A549 treated with DMSO at 1 μM for 4 hours (cell line): ENCODE data around the gene SZRD1. TPM values are rescaled to one million over a fixed set of nuclear protein-coding genes. Genes with fewer than 3 reads are reported as not detected.

Experiments
- total RNA-seq: library from RNA; stranded (reverse); fragments of 200-300 nt; extraction: Qiagen RNA extraction; gene quantifications from 5 replicates; pipeline ENCODE4 v1.2.3, GENCODE V29; 2022; ENCODE audit warnings: low read depth

SZRD1 gene, protein sequence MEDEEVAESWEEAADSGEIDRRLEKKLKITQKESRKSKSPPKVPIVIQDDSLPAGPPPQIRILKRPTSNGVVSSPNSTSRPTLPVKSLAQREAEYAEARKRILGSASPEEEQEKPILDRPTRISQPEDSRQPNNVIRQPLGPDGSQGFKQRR
- 85.5 to 98.3 TPM (median 94.2 TPM) in 5 replicates for total RNA-seq

GRCh38 chr1:16366722-16367257 is at the start of gene SZRD1:
Gene SZRD1, plus strand, starts transcription at chr1:16367242. Its CDS starts 16 bp downstream, at chr1:16367258.

GRCh38 chr1:16351994-16352841 is 14.8 kb upstream of the SZRD1 start, which contains the start of gene FBXO42:
Gene FBXO42, minus strand, starts transcription at chr1:16352480. Its CDS starts 37,062 bp downstream, at chr1:16315418.

GRCh38 chr1:16436946-16437474 is 70.0 kb downstream of the SZRD1 start, which contains the start of gene SPATA21:
Gene SPATA21, minus strand, starts transcription at chr1:16437424. Its CDS starts 6,053 bp downstream, at chr1:16431371.

DNA sequence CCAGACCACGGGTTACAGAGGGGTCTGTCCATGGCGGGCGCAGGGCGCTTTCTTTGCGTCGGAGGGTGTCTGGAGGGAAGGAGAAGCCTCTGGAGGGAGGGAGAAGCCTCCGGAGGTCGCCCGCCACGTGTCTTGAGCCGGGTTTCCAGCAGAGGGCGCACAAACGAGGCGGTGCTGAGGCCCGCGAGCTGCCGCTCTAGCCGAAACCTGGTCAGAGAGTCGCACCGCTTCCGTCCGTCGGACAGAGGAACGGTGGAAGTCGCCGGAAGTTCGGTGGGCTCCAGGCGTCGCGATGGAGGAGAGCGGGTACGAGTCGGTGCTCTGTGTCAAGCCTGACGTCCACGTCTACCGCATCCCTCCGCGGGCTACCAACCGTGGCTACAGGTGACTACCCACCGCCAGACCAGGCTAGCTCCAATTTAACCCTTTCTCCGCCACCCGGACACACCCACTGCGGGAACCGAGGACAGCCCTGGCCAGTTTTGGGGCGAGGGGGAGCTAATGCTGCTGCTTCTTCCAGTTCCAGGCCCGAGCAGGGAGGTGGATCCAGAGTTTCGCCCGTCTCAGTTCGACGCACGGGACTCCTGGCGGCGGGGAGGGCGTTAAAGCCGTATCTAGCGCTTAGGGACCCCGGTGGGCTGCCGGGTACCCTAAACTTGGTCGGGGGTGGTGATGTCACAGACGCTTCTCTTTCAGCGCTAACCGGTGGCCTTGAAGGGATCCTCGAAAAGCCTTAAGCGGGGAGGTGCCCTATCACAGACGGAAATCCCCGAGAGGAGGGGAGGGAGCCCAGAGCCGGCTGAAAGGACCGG is 73.6 kb downstream of the SZRD1 start, which contains the start of gene NECAP2:
NECAP2 (plus strand) TSS at position 255 of the 812 bp plus-strand sequence; CDS start at position 293, 38 bp downstream.

Other genes with a start within 250 kb of the SZRD1 start
- 122 to 148 TPM (median 131 TPM) in 5 replicates for gene EPHA2, start 211.2 kb upstream of the SZRD1 start, total RNA-seq
- gene ARHGEF19, start 154.6 kb upstream of the SZRD1 start, total RNA-seq: 5.1 to 7.1 TPM (median 6.6 TPM) in 5 replicates
- 2.6 to 4.8 TPM (median 4.3 TPM) in 5 replicates for gene CPLANE2, start 130.1 kb upstream of the SZRD1 start, total RNA-seq
- gene FBXO42, start 14.8 kb upstream of the SZRD1 start, total RNA-seq: 9.0 to 10.3 TPM (median 9.2 TPM) in 5 replicates
- 0.09 to 0.17 TPM (median 0.12 TPM) in 4 of 5 replicates, not detected in the other for gene SPATA21, start 70.2 kb downstream of the SZRD1 start, total RNA-seq
- gene NECAP2, start 73.5 kb downstream of the SZRD1 start, total RNA-seq: 37.9 to 42.2 TPM (median 39.4 TPM) in 5 replicates
- 7.3 TPM in 1 of 5 replicates, not detected in the others for gene RNU1-1, start 147.0 kb downstream of the SZRD1 start, total RNA-seq
- gene NBPF1, start 246.3 kb downstream of the SZRD1 start, total RNA-seq: 15.1 to 28.2 TPM (median 25.1 TPM) in 5 replicates